Tibial nerve (tissue), 4 donors: ENCODE results near the gene PTDSS2. TPM values are rescaled to one million over a fixed set of nuclear protein-coding genes. Genes with fewer than 3 reads are reported as not detected.

Experiments used
- DNase-seq, 2 donors: peaks; one replicate each; pipeline ENCODE4 v3.0.0-alpha.2; 2019; ENCODE audit warnings: low spot score in 2 of 2
- H3K27ac ChIP-seq, 4 donors: fragments of 200-600 bp; sonication (generic) in 3 of 4; one replicate each; pipeline ENCODE4 v1.5.1; 2017 to 2019; ENCODE audit warnings: mild to moderate bottlenecking in 1 of 4
- H3K27me3 ChIP-seq, 2 donors: fragments of 200-600 bp; sonication (generic) in 1 of 2; one replicate each; pipeline versions ENCODE4 v1.5.1 to v1.6.0; 2017 to 2019
- H3K36me3 ChIP-seq, 3 donors: fragments of 200-600 bp; sonication (generic); one replicate each; pipeline ENCODE4 v1.5.1; 2018 to 2019
- H3K4me1 ChIP-seq, 4 donors: fragments of 200-600 bp; sonication (generic) in 3 of 4; one replicate each; pipeline ENCODE4 v1.5.1; 2017 to 2019
- H3K4me3 ChIP-seq, 4 donors: fragments of 200-600 bp; sonication (generic) in 3 of 4; one replicate each; pipeline ENCODE4 v1.5.1; 2017 to 2019; ENCODE audit warnings: mild to moderate bottlenecking in 1 of 4, moderate library complexity in 1 of 4
- H3K9me3 ChIP-seq, 4 donors: fragments of 200-600 bp; sonication (generic) in 3 of 4; one replicate each; pipeline ENCODE4 v1.5.1; 2017 to 2019
- CTCF ChIP-seq, 5 experiments: fragments of 200-600 bp in 3 of 5; fragments of 450-650 bp in 2 of 5; sonication (generic) in 3 of 5; IDR thresholded peaks; one replicate each; pipeline ENCODE4 v1.5.1; 2016 to 2019; ENCODE audit warnings: antibody characterized with exemption in 5 of 5, mild to moderate bottlenecking in 3 of 5, moderate library complexity in 2 of 5
- EP300 ChIP-seq, 2 donors: sonication (generic); formaldehyde crosslinking; IDR thresholded peaks; one replicate each; pipeline ENCODE4 v1.6.1; 2017; ENCODE audit warnings: antibody characterized with exemption in 2 of 2, mild to moderate bottlenecking in 1 of 2
- POLR2A ChIP-seq, 2 donors: fragments of 450-650 bp; IDR thresholded peaks; one replicate each; pipeline ENCODE4 v1.6.1; 2017; ENCODE audit warnings: antibody characterized with exemption in 2 of 2, mild to moderate bottlenecking in 2 of 2, moderate library complexity in 2 of 2
- WGBS, 2 donors: methylation state at CpG; one replicate each; pipeline ENCODE4 v1.1.5; 2018; 5-methylcytosine and 5-hydroxymethylcytosine counted together
- total RNA-seq, 4 donors: library from RNA; depleted of rRNA; stranded (reverse); fragments of >200 nt; gene quantifications; one replicate each; pipeline ENCODE4 v1.1.0, GENCODE V29; 2016

PTDSS2 gene
- total RNA-seq, 4 donors from 2014 or later = 54.2 to 100 (median 63.9) TPM

DNA sequence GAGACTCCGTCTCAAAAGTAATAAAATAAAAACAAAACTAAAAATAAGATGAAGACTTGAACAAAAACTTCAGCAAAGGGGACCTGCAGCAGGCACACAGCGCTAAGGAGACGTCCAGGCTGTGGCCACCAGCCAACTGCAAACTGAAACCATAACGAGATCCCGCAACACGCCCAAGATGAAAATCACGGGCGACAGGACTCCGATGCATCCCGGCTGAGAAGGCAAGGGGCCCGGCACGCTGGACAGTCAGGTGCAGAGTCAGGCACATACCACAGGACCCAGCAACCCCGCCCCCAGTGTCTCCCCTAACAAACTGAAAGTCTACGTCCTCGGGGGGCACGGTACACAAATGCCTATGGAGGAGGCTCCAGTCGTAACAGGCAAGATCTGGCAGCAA, 76.1 kb downstream of the PTDSS2 start:
- Histone ChIP-seq H3K27me3 (no peaks in the 10 kb centered on the region), H3K9me3 (no peaks in the 10 kb centered on the region), H3K4me3 (no peak overlapping the region), H3K36me3 (peaks cover 0 to 13% (median 0%) of the 10 kb centered on the region in 3 donors), H3K4me1 (no peaks in the 10 kb centered on the region), H3K27ac (no peak overlapping the region)
- TF ChIP-seq POLR2A (IDR thresholded peaks at IDR 0.05) = no peak
- TF ChIP-seq CTCF (IDR thresholded peaks at IDR 0.05) = no peak
- TF ChIP-seq EP300 (IDR thresholded peaks at IDR 0.05) = no peak
- WGBS, 2 donors = 80% methylated on average over 17 of the region's 17 CpGs
- DNase-seq = no peak

DNA sequence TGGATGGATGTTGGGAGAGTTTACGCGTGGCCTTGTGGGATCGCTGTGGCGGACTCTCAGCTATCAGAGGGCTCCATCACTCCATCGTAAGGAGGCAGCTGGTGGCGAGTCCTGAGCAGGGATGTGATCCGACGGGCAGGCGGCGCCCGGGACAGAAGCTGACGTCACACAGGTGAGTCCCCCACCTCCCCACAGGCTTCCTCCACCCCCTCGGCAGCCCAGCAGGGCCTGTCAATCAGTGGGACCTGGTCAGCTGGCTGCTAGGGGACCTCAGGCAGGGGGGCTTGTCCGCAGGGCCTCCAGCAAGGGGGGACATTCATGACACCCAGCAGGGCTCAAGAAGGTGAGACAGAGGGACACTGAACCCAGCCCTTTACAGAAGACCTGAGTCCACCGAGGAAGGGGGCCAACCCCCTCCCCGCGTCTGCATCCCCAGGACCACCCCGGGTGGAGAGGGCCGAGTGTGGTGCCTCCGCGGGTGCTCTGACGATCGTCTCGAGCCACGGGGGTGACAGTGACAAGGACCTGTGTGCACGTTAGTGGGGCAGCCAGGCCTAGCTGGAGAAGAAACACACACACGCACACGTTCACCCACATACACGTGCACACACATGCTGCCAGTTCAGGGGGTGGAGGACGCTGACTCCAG, 78.2 kb downstream of the PTDSS2 start:
- TF ChIP-seq POLR2A (IDR thresholded peaks at IDR 0.05) (no peak), EP300 (IDR thresholded peaks at IDR 0.05) (no peak), CTCF (IDR thresholded peaks at IDR 0.05) (no peak)
- Histone ChIP-seq H3K36me3 (peaks cover 0 to 34% (median 0%) of the 10 kb centered on the region in 3 donors), H3K27me3 (no peaks in the 10 kb centered on the region), H3K9me3 (no peaks in the 10 kb centered on the region), H3K4me3 (no peak overlapping the region), H3K27ac (no peak overlapping the region), H3K4me1 (peaks cover 0 to 8% (median 0%) of the 10 kb centered on the region in 4 donors)
- no peak for DNase-seq
- WGBS, 2 donors = 83 to 88% methylated on average over 26 to 28 of the region's 30 CpGs

- no peak for DNase-seq
- H3K4me3 ChIP-seq = no peak overlapping the region
- H3K4me1 ChIP-seq = peaks cover 0 to 16% (median 4%) of the 10 kb centered on the region in 4 donors
- H3K9me3 ChIP-seq = no peaks in the 10 kb centered on the region
- H3K27me3 ChIP-seq = no peaks in the 10 kb centered on the region
- H3K27ac ChIP-seq = no peak overlapping the region
- peaks cover 0 to 42% (median 0%) of the 10 kb centered on the region in 3 donors for H3K36me3 ChIP-seq
- TF ChIP-seq CTCF (IDR thresholded peaks at IDR 0.05) (no peak), POLR2A (IDR thresholded peaks at IDR 0.05) (no peak), EP300 (IDR thresholded peaks at IDR 0.05) (no peak)
- 55 to 58% methylated on average over 14 to 24 of the region's 29 CpGs for WGBS, 2 donors
Measured at GRCh38 chr11:528815-529727, 79.0 kb downstream of the PTDSS2 start.

- TF ChIP-seq CTCF (IDR thresholded peaks at IDR 0.05) = no peak
- no peak for TF ChIP-seq POLR2A (IDR thresholded peaks at IDR 0.05)
- no peak for TF ChIP-seq EP300 (IDR thresholded peaks at IDR 0.05)
- H3K27ac ChIP-seq = no peak overlapping the region
- WGBS, 2 donors = 65 to 74% methylated on average over 11 to 13 of the region's 18 CpGs
- no peaks in the 10 kb centered on the region for H3K9me3 ChIP-seq
- DNase-seq = no peak
- no peaks in the 10 kb centered on the region for H3K27me3 ChIP-seq
- peaks cover 0 to 23% (median 9%) of the 10 kb centered on the region in 4 donors for H3K4me1 ChIP-seq
- no peak overlapping the region for H3K4me3 ChIP-seq
- H3K36me3 ChIP-seq = peaks cover 0 to 42% (median 0%) of the 10 kb centered on the region in 3 donors
Measured at GRCh38 chr11:529728-530411, 79.8 kb downstream of the PTDSS2 start.
